HG03457 (cell line): ENCODE data around the gene ITGB5.

Source experiments
- ATAC-seq: cut with Tn5 transposase; IDR thresholded peaks from one replicate; pipeline ENCODE4 v1.9.1; 2021; ENCODE audit warnings: moderate number of reproducible peaks; ENCODE audit not compliant: unreplicated experiment

The ITGB5 gene

GRCh38 chr3:124896824-124897526 lies 9.8 kb upstream of the ITGB5 start:
- no peak for ATAC-seq

GRCh38 chr3:124895756-124896155 lies 8.6 kb upstream of the ITGB5 start:
- ATAC-seq: no peak

DNA sequence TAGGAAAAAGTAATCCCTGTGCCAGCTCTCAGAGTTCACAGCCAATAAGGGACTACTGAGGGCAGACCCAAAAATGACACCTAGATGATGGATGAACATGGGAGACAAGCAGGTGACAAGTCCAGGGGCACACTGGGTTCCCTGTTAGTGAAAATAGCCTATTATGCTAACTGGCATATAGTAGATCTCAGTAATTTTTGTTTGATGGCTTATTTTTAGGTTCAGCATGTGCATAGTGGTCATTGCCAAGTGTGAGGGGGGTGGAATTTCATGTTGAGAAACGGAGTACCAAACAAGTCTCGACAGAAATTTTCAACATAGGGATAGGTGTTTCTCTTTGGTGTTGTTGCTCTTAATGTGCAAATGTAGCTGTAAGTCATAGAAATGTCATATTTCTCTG lies 6.4 kb upstream of the ITGB5 start:
- ATAC-seq: no peak

GRCh38 chr3:124890573-124891190 lies 3.5 kb upstream of the ITGB5 start:
- no peak for ATAC-seq

DNA sequence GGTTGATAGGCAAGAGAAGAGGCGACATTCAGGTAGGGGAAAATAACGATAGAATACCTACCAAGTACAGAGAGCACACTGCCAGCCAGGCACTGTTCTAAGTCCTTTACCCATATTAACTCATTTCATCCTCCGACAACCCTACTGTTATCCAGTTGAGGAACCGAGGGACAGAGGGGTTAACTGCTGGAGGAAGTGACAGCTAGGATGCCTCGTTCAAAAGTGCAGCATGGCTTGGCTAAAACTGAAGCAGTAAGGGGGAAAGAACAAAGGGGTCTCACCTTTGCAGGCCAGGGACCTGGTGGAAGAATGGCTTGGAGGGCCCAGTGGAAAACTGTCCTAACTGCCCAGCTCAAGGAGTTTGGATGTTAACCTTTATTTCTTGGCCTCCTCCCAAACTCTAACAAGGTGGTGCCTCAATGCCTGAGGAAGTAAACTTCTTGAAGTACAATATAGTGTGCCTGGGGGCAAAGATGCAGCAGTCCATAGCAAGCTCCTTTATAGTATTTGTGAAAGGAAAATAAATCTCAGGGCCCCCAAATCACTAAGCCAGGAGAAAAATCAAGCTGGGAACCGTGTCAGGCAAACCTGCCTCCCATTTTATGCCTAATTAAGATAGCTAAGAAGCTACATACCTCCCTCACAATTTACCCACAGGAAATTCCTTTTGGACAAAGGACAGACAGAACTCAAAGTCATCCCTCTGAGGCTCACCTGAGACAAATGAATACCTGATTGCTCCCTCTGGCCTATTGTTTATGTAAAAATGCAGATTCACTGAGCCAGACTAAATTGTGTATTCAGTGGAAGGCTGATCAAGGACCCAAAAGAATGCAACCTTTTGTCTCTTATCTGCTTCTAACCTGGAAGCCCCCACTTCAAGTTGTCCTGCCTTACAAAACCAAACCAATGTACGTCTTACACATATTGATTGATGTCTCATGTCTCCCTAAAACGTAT lies 1.6 kb upstream of the ITGB5 start:
- ATAC-seq: no peak

GRCh38 chr3:124887932-124888298 lies 750 bp upstream of the ITGB5 start:
- ATAC-seq: no peak

DNA sequence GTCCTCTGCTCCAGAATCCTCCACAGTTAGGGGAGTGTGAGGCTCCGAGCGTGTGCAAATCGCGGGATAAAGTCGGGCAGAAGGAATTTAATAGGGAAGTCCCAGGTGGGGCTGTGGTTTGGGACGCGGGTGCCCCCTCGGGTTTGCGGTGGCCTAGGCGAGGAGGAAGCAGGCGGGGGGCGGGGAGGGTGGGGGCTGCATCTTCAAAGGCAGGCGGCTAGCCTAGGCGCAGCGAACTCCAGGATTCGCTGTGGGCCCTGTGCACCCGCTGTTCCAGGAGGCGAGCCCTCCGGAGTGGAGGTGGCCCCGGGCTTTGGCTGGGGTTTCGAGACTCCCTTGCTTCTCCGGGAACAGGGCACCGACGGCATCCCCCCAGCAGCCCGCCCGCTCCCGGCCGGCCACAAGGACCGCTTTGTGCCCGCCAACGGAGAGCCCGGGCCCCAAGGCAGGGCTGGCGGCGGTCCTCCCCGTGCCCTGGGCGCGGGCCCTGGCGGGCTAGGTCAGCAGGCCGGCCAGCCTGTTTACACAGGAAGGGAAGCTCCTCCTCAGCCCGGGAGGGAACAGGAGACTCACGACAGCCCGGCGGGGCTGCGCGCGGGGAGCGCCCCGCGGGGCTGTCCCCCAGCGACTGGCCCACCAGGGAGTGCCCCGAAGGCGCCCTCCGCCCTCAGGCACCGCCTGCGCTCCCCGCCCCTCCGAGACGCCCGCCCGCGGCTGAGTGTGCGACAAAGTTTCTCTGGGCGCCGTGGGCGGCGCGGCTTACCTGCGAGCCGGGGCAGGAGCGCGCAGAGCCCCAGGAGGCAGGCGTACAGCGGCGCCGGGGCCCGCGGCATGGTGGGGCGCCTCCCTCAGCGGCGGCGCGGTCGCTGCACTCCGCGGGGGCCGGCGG lies 753 bp downstream of the ITGB5 start:
- ATAC-seq: no peak

GRCh38 chr3:124885466-124886167 lies 1.5 kb downstream of the ITGB5 start:
- ATAC-seq: no peak

GRCh38 chr3:124884474-124885101 lies 2.6 kb downstream of the ITGB5 start:
- ATAC-seq: no peak

- no peak for ATAC-seq
These were observed 3.2 kb downstream of the ITGB5 start for GRCh38 chr3:124883766-124884473.

DNA sequence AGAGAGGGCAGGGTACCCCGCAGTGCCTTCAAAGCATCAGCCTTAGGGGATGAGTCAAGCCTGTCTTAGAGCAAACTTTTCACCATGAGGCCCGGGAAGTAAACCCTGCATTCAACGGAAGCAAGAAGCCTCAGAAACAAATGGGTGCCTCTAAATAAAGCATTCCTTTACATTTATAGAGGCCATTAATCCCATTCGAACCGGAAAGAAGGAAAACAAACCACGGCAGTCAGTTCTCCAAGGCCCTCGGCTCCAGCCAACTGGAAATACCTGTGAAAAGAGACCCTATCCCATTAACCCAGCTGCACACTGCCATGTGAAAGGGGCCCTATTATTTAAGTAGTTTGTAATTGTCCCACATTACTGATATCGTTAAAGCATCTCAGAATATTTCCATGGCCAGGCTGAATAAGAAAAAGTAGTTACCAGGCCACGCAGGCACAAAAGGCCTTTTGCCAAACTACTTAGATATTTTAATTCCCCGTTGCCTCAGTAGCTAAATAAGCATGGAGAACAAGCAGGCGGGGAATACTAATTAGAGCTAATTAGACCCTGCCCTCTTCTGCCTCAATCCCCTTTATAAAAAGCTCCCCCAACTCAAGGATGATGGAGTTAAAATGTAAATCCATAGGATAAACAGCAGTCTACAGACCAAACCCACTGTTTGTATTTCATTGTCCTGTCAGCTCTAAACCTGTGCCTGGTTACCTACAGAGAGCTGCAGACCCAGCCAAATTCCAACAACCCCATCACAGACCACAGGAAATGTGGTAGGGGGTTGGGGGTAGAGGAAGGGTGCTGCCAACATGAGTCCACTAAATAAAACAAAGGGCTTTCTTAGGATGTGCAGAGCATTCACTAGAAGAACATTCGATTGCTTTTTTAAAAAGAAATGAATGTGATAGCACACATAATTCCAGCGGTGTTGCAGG lies 4.1 kb downstream of the ITGB5 start:
- ATAC-seq: no peak

DNA sequence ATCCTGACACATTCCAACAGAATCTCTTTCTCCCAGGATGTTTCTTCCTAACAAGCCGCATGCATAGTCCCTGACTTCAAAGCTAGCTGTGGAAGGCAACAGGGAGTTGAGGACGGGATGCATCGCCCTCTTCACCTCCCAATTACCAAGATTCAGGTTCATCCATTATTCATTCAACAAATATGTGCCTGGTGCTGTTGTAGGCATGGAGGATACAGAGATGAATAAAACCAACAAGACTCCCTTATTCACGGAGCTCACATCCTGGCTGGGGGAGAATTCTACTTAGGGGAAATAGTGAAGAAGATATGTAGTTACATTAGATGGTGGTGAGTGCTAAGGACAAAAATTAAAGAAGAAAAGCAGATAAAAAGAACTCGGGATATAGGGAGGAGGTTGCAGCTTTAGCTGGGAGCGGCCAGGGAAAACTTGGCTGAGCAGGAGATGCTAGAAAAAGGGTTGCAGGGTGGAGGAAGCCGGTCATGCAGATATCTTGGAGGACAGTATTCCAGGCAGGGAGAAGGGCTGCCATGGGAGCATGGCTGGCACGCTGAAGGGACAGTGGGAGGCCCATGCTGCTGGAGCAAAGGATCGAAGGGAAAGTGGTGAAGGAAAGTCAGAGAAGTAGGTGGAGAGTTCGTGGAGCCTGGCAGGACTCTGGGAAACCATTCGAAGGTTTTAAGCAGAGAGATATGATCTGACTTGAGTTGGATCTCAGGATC lies 5.0 kb downstream of the ITGB5 start:
- no peak for ATAC-seq

DNA sequence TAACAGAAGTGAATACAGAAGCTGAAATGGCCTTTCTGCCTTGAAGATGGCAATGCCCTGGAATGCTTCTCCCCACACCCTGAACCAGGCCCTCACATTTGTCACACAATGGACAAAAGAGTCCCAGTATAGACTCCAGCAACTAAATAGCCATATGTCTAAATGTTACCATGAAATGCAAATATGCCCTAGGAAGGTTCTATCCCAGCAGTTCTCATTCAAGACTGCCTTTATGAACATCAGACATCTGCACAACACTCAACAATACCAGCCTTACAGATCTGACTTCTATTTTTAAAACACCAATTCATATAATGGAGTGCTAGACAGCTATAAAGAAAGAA lies 7.9 kb downstream of the ITGB5 start:
- no peak for ATAC-seq

- no peak for ATAC-seq
These were observed 8.4 kb downstream of the ITGB5 start for GRCh38 chr3:124878561-124879336.

DNA sequence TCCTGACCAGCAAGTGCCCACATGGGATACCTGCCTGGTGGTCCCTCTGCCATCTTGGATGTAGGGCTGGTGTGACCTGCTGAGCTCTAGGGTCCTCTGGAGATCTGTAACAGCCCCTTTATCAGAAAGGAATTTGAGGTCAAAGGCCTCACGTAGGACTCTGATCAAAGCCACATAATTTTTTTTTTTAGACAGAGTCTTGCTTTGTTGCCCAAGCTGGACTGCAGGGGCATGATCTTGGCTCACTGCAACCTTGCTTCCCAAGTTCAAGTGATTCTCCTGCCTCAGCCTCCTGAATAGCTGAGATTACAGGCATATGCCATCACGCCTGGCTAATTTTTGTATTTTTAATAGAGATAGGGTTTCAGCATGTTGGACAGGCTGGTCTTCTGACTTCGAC lies 9.5 kb downstream of the ITGB5 start:
- ATAC-seq: no peak

GRCh38 chr3:124876401-124876878 lies 10.7 kb downstream of the ITGB5 start:
- ATAC-seq: no peak

GRCh38 chr3:124873226-124873625 lies 13.9 kb downstream of the ITGB5 start:
- ATAC-seq: no peak
